H9 (cell line): ENCODE data around the gene BET1L. TPM values are rescaled to one million over a fixed set of nuclear protein-coding genes. Genes with fewer than 3 reads are reported as not detected.
A peak's percentile ranks its signal among the peaks of the same experiment; 100 is the strongest.

Source experiments
- DNase-seq: peaks from one replicate; pipeline ENCODE4 v3.0.0-alpha.2; 2017
- H2AFZ ChIP-seq: one replicate; pipeline ENCODE4 v1.6.1; 2013; ENCODE audit warnings: mild to moderate bottlenecking, low read length, control low read depth, moderate library complexity
- H2AK5ac ChIP-seq: 2 replicates; pipeline ENCODE4 v1.6.1; 2013; ENCODE audit warnings: low read length, control low read depth, mixed read lengths; ENCODE audit not compliant: insufficient read length
- H2BK120ac ChIP-seq: one replicate; pipeline ENCODE4 v1.6.1; 2013; ENCODE audit warnings: low read depth, mild to moderate bottlenecking, low read length, control low read depth, inconsistent platforms; ENCODE audit not compliant: poor library complexity, severe bottlenecking
- H2BK12ac ChIP-seq: 2 replicates; pipeline ENCODE4 v1.6.1; 2013; ENCODE audit warnings: low read length, control low read depth, mixed read lengths, low read depth; ENCODE audit not compliant: insufficient read length
- H2BK15ac ChIP-seq: 2 replicates; pipeline ENCODE4 v1.6.1; 2013; ENCODE audit warnings: low read depth, low read length, control low read depth
- H2BK20ac ChIP-seq: one replicate; pipeline ENCODE4 v1.6.1; 2013; ENCODE audit warnings: low read depth, mild to moderate bottlenecking, low read length, control low read depth, inconsistent platforms; ENCODE audit not compliant: poor library complexity, severe bottlenecking
- H2BK5ac ChIP-seq: 2 replicates; pipeline ENCODE4 v1.6.1; 2013; ENCODE audit warnings: low read length, control low read depth, mixed read lengths; ENCODE audit not compliant: insufficient read length
- H3K14ac ChIP-seq: 2 replicates; pipeline ENCODE4 v1.6.1; 2013; ENCODE audit warnings: low read length, control low read depth; ENCODE audit not compliant: insufficient read depth
- H3K18ac ChIP-seq: 2 replicates; pipeline ENCODE4 v1.6.1; 2013; ENCODE audit warnings: low read depth, mild to moderate bottlenecking, mixed read lengths, low read length, control low read depth; ENCODE audit not compliant: insufficient read length
- H3K23ac ChIP-seq: 2 replicates; pipeline ENCODE4 v1.6.1; 2013; ENCODE audit warnings: low read length, control low read depth, mixed read lengths, low read depth; ENCODE audit not compliant: insufficient read length
- H3K23me2 ChIP-seq: 2 replicates; pipeline ENCODE4 v1.6.1; 2013; ENCODE audit warnings: low read depth, mild to moderate bottlenecking, mixed read lengths, low read length, control low read depth; ENCODE audit not compliant: insufficient read length, poor library complexity, severe bottlenecking
- H3K27ac ChIP-seq: 2 replicates; pipeline ENCODE4 v1.5.1; 2013; ENCODE audit warnings: low read length, control low read depth, mixed read lengths, low read depth; ENCODE audit not compliant: insufficient read length
- H3K27me3 ChIP-seq: 2 replicates; pipeline ENCODE4 v1.6.1; 2013; ENCODE audit warnings: low read length, control low read depth, inconsistent platforms; ENCODE audit not compliant: insufficient read depth
- H3K4ac ChIP-seq: 2 replicates; pipeline ENCODE4 v1.6.1; 2013; ENCODE audit warnings: low read depth, mild to moderate bottlenecking, control low read depth, inconsistent platforms, low read length, moderate library complexity
- H3K4me1 ChIP-seq: 2 replicates; pipeline ENCODE4 v1.6.1; 2013; ENCODE audit warnings: low read length, control low read depth, inconsistent platforms; ENCODE audit not compliant: insufficient read depth
- H3K4me2 ChIP-seq: 2 replicates; pipeline ENCODE4 v1.6.1; 2013; ENCODE audit warnings: low read length, control low read depth, mixed read lengths; ENCODE audit not compliant: insufficient read length, insufficient read depth
- H3K56ac ChIP-seq: 2 replicates; pipeline ENCODE4 v1.6.1; 2013; ENCODE audit warnings: low read depth, mild to moderate bottlenecking, mixed read lengths, low read length, control low read depth; ENCODE audit not compliant: insufficient read length
- H3K79me1 ChIP-seq: 2 replicates; pipeline ENCODE4 v1.6.1; 2013; ENCODE audit warnings: low read depth, mild to moderate bottlenecking, moderate library complexity, low read length, control low read depth, inconsistent platforms; ENCODE audit not compliant: insufficient read depth, poor library complexity, severe bottlenecking
- H3K79me2 ChIP-seq: 2 replicates; pipeline ENCODE4 v1.6.1; 2013; ENCODE audit warnings: low read length, control low read depth, inconsistent platforms; ENCODE audit not compliant: insufficient read depth
- H3K9ac ChIP-seq: 2 replicates; pipeline ENCODE4 v1.6.1; 2013; ENCODE audit warnings: low read length, control low read depth, mixed read lengths; ENCODE audit not compliant: insufficient read length; ENCODE audit errors: extremely low read depth
- H3K9me3 ChIP-seq: one replicate; pipeline ENCODE4 v1.6.1; 2013; ENCODE audit warnings: low read depth, low read length, inconsistent platforms; ENCODE audit not compliant: control insufficient read depth
- H3T11ph ChIP-seq: one replicate; pipeline ENCODE4 v1.6.1; 2013; ENCODE audit warnings: mild to moderate bottlenecking, low read length, control low read depth, inconsistent platforms
- H4K20me1 ChIP-seq: one replicate; pipeline ENCODE4 v1.6.1; 2013; ENCODE audit not compliant: control insufficient read depth, insufficient read length, insufficient read depth
- H4K5ac ChIP-seq: 2 replicates; pipeline ENCODE4 v1.6.1; 2013; ENCODE audit warnings: low read depth, mild to moderate bottlenecking, mixed read lengths, low read length, control low read depth; ENCODE audit not compliant: insufficient read length
- H4K8ac ChIP-seq: replicated peaks from 2 replicates; pipeline ENCODE4 v1.6.1; 2013; ENCODE audit warnings: low read length, control low read depth, mixed read lengths, low read depth; ENCODE audit not compliant: insufficient read length
- H4K91ac ChIP-seq: 2 replicates; pipeline ENCODE4 v1.6.1; 2013; ENCODE audit warnings: low read depth, mild to moderate bottlenecking, moderate library complexity, mixed read lengths, low read length, control low read depth; ENCODE audit not compliant: insufficient read length
- H3K27ac Mint-ChIP-seq, 3 experiments: 2 replicates in 2 of 3; 3 replicates in 1 of 3; pipeline ENCODE4 v1.8.0; 2020 to 2021; ENCODE audit warnings: mixed read lengths in 3 of 3, mild to moderate bottlenecking in 1 of 3, moderate library complexity in 1 of 3
- H3K27me3 Mint-ChIP-seq: 2 replicates; pipeline ENCODE4 v1.8.0; 2021; ENCODE audit warnings: low read depth, mild to moderate bottlenecking, moderate library complexity, mixed read lengths
- H3K36me3 Mint-ChIP-seq, 3 experiments: 2 replicates in 2 of 3; 3 replicates in 1 of 3; pipeline ENCODE4 v1.8.0; 2020 to 2021; ENCODE audit warnings: low read depth in 3 of 3, mixed read lengths in 3 of 3; ENCODE audit not compliant: insufficient read depth in 1 of 3
- H3K4me1 Mint-ChIP-seq, 2 experiments: 2 replicates each; pipeline ENCODE4 v1.8.0; 2020; ENCODE audit warnings: mixed read lengths in 2 of 2
- H3K4me3 Mint-ChIP-seq, 2 experiments: 2 replicates in 1 of 2; 3 replicates in 1 of 2; pipeline ENCODE4 v1.8.0; 2020 to 2021; ENCODE audit warnings: mild to moderate bottlenecking in 2 of 2, mixed read lengths in 2 of 2, moderate library complexity in 1 of 2
- H3K9me3 Mint-ChIP-seq, 2 experiments: 2 replicates in 1 of 2; 3 replicates in 1 of 2; pipeline ENCODE4 v1.8.0; 2020; ENCODE audit warnings: mild to moderate bottlenecking in 2 of 2, mixed read lengths in 2 of 2, moderate library complexity in 1 of 2
- WGBS: extraction: QIAGEN DNeasy Blood & Tissue Kit; methylation state at CpG from one replicate; pipeline ENCODE4 v1.1.7; 2013; ENCODE audit warnings: missing lambda C conversion rate, low lambda C conversion rate, mixed read lengths; ENCODE audit not compliant: insufficient read length; ENCODE audit errors: extremely low coverage; 5-methylcytosine and 5-hydroxymethylcytosine counted together
- total RNA-seq: library from RNA; stranded (reverse); gene quantifications from 2 replicates; pipeline ENCODE4 v1.2.1, GENCODE V29; 2021
- TF ChIP-seq, protein P1 (sequence below): fragments of 200-600 bp; sonication (generic); conservative IDR thresholded peaks from 3 replicates; pipeline ENCODE4 v1.8.0; 2021; ENCODE audit warnings: antibody characterized with exemption, mild to moderate bottlenecking

BET1L gene
- total RNA-seq, 1 experiment from 2014 or later = 49.4 TPM

- no peak overlapping the region for H3K14ac ChIP-seq
- no peak overlapping the region for H4K5ac ChIP-seq
- no peak overlapping the region for H2AFZ ChIP-seq
- no peak overlapping the region for H2BK120ac ChIP-seq
- Mint-ChIP-seq H3K36me3 (peaks cover 49 to 75% (median 57%) of the 10 kb centered on the region in 3 experiments), H3K9me3 (no peaks in the 10 kb centered on the region), H3K27ac (peak overlapping the region in 1 of 3 experiments; percentile 90; a peak in 1 of 7 replicates), H3K27me3 (no peaks in the 10 kb centered on the region; the same call in 1 of the 2 replicates), H3K4me1 (peaks cover 0 to 5% of the 10 kb centered on the region in 2 experiments; a peak in 2 of 4 replicates), H3K4me3 (no peak overlapping the region)
- H2BK5ac ChIP-seq = no peak overlapping the region
- no peak overlapping the region for H2BK15ac ChIP-seq
- H2AK5ac ChIP-seq = no peak overlapping the region
- no peaks in the 10 kb centered on the region for H3K79me1 ChIP-seq
- H3T11ph ChIP-seq = no peak overlapping the region
- no peak overlapping the region for H2BK20ac ChIP-seq
- no peak overlapping the region for H3K9ac ChIP-seq
- no peak overlapping the region for H4K8ac ChIP-seq
- WGBS = no CpG with 5 or more reads among the region's 5 CpGs
- H3K79me2 ChIP-seq = no peaks in the 10 kb centered on the region
- no peak overlapping the region for H3K4me2 ChIP-seq
- no peak overlapping the region for H3K56ac ChIP-seq
- no peaks in the 10 kb centered on the region for H3K9me3 ChIP-seq
- H3K27ac ChIP-seq = no peak overlapping the region
- no peaks in the 10 kb centered on the region for H4K20me1 ChIP-seq
- no peaks in the 10 kb centered on the region for H3K23me2 ChIP-seq
- TF ChIP-seq, protein P1, sequence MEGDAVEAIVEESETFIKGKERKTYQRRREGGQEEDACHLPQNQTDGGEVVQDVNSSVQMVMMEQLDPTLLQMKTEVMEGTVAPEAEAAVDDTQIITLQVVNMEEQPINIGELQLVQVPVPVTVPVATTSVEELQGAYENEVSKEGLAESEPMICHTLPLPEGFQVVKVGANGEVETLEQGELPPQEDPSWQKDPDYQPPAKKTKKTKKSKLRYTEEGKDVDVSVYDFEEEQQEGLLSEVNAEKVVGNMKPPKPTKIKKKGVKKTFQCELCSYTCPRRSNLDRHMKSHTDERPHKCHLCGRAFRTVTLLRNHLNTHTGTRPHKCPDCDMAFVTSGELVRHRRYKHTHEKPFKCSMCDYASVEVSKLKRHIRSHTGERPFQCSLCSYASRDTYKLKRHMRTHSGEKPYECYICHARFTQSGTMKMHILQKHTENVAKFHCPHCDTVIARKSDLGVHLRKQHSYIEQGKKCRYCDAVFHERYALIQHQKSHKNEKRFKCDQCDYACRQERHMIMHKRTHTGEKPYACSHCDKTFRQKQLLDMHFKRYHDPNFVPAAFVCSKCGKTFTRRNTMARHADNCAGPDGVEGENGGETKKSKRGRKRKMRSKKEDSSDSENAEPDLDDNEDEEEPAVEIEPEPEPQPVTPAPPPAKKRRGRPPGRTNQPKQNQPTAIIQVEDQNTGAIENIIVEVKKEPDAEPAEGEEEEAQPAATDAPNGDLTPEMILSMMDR = no peak
- H3K23ac ChIP-seq = no peak overlapping the region
- H3K27me3 ChIP-seq = no peaks in the 10 kb centered on the region
- no peak overlapping the region for H2BK12ac ChIP-seq
- H3K18ac ChIP-seq = no peak overlapping the region
- H3K4me1 ChIP-seq = no peaks in the 10 kb centered on the region
- no peak for DNase-seq
- no peak overlapping the region for H4K91ac ChIP-seq
- H3K4ac ChIP-seq = no peak overlapping the region
Observed at GRCh38 chr11:250274-250673, 43.1 kb upstream of the BET1L start.
